SK-N-SH (cell line): ENCODE data around the gene RAPGEF1.

Experiments
- CTCF ChIP-seq: fragments of 200-600 bp; sonication (generic); IDR thresholded peaks from 2 replicates; pipeline ENCODE4 v1.6.1; 2017; ENCODE audit warnings: antibody characterized with exemption, mild to moderate bottlenecking, moderate library complexity
- EP300 ChIP-seq, 2 experiments: IDR thresholded peaks; 2 replicates each; pipeline versions ENCODE4 v1.4.0 to v1.6.1; 2012; ENCODE audit warnings: borderline replicate concordance in 1 of 2, low read depth in 1 of 2, low read length in 1 of 2
- REST ChIP-seq: IDR thresholded peaks from 2 replicates; pipeline ENCODE4 v1.6.1; 2012; ENCODE audit warnings: mild to moderate bottlenecking, low read depth, low read length, moderate library complexity
- YY1 ChIP-seq: IDR thresholded peaks from 2 replicates; pipeline ENCODE4 v1.4.0; 2012; ENCODE audit warnings: low read depth, mild to moderate bottlenecking

DNA sequence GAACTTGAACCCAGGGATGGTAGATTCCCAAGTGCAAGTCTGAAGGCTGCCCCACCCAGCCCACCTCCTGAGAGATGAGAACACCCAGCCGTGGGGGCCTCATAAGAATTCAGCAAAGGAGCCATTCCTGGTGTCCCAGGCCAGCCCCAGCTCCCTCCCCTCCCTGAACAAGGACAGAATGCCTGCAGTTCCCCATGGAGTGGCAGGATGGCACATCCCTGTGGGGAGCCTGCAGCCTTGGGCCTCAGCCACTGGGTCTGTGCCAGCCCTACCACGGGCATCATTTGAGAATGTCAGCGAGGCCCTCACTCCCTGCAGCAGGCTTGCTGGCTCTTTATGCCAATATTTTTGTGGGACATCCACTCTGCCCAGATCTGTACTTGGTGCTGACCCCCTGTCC is 36.2 kb upstream of the RAPGEF1 start:
- TF ChIP-seq CTCF (no peak), EP300 (IDR thresholded peaks at IDR 0.05; ENCODE audit: borderline replicate concordance in 1 of 2, low read depth in 1 of 2, low read length in 1 of 2) (no peak), YY1 (no peak), REST (no peak)
